Bronchial epithelial cell (primary cell): ENCODE data around the gene ULK4. TPM values are rescaled to one million over a fixed set of nuclear protein-coding genes. Genes with fewer than 3 reads are reported as not detected.

Experiments used
- DNase-seq: peaks from one replicate; pipeline ENCODE4 v3.0.0-alpha.2; 2010; ENCODE audit warnings: low read depth
- FAIRE-seq: peaks from 2 replicates; lab custom pipeline; 2011; peaks lifted over from hg19 to GRCh38; lab: Jason Lieb, UNC
- H3K27me3 ChIP-seq: 2 replicates; pipeline ENCODE4 v1.5.1; 2011; ENCODE audit warnings: low read length; ENCODE audit not compliant: control insufficient read depth, insufficient read depth
- H3K36me3 ChIP-seq: 2 replicates; pipeline ENCODE4 v1.5.1; 2011; ENCODE audit warnings: low read length; ENCODE audit not compliant: control insufficient read depth, insufficient read depth
- H3K4me3 ChIP-seq: 2 replicates; pipeline ENCODE4 v1.5.1; 2011; ENCODE audit warnings: mild to moderate bottlenecking, low read depth, low read length, control low read depth
- total RNA-seq: library from RNA; depleted of rRNA; stranded (reverse); fragments of >200 nt; gene quantifications from 2 replicates; pipeline ENCODE4 v1.2.1, GENCODE V29; 2014
- TF ChIP-seq, protein P1 (sequence below): IDR thresholded peaks from 2 replicates; pipeline ENCODE4 v1.5.1; 2011; ENCODE audit warnings: mild to moderate bottlenecking, moderate library complexity, low read length, control low read depth, inconsistent platforms; ENCODE audit not compliant: insufficient read depth, severe bottlenecking

The ULK4 gene
- total RNA-seq, 1 donor from 2014 or later, result 3.9 TPM

DNA sequence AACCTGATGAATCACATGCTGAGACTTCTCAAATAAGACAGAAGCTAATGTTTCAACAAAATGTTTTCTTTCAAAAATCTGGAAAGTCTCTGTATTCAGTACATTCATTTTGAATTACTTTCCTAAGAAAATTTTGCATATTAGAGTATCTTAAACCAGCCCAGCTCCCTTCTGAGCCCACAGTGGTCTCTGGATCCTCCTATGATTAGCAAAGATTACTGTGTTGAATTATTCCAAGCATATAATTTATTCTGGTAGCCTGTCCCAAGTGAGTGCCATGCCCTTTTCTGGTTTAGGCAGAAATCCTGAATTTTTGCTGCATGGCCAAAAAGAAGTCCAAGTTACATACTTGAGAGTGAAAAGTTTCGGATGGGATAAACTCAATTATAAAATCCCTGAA, 483.6 kb downstream of the ULK4 start:
- no peak for DNase-seq
- no peaks in the 10 kb centered on the region for H3K27me3 ChIP-seq
- H3K36me3 ChIP-seq, result no peaks in the 10 kb centered on the region
- H3K4me3 ChIP-seq, result no peak overlapping the region
- TF ChIP-seq, protein P1, sequence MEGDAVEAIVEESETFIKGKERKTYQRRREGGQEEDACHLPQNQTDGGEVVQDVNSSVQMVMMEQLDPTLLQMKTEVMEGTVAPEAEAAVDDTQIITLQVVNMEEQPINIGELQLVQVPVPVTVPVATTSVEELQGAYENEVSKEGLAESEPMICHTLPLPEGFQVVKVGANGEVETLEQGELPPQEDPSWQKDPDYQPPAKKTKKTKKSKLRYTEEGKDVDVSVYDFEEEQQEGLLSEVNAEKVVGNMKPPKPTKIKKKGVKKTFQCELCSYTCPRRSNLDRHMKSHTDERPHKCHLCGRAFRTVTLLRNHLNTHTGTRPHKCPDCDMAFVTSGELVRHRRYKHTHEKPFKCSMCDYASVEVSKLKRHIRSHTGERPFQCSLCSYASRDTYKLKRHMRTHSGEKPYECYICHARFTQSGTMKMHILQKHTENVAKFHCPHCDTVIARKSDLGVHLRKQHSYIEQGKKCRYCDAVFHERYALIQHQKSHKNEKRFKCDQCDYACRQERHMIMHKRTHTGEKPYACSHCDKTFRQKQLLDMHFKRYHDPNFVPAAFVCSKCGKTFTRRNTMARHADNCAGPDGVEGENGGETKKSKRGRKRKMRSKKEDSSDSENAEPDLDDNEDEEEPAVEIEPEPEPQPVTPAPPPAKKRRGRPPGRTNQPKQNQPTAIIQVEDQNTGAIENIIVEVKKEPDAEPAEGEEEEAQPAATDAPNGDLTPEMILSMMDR, result no peak
- no peak for FAIRE-seq

DNA sequence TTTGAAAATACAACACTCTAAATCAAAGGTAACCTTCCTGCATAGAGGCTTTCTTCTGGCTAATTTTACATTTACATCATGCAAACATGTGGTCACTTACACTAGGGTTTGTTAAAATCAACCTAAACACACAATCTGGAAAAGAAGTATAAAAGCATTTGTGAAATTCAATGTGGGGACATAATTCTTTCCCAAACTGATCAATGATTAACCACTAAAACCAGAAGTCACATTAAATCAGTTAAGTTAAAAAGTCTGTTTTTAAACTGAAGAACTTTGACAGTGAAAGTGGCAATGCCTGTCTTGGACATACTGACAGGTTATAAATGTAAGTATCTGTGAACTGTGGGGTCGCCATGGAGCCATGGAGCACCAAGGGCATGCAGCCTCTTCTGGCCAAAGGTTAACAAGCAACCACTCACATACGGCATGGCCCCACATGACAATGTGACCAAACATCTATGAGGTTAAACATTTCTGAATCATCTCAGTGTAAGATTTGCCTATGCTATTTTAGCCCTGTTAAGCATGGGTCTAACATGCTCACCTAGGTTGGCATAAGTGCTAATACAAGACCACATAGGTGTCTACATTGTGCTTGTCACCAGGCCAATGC, 484.4 kb downstream of the ULK4 start:
- no peaks in the 10 kb centered on the region for H3K36me3 ChIP-seq
- H3K4me3 ChIP-seq, result no peak overlapping the region
- no peaks in the 10 kb centered on the region for H3K27me3 ChIP-seq
- TF ChIP-seq, protein P1, result no peak
- DNase-seq, result no peak
- peak; percentile 93 for FAIRE-seq

DNA sequence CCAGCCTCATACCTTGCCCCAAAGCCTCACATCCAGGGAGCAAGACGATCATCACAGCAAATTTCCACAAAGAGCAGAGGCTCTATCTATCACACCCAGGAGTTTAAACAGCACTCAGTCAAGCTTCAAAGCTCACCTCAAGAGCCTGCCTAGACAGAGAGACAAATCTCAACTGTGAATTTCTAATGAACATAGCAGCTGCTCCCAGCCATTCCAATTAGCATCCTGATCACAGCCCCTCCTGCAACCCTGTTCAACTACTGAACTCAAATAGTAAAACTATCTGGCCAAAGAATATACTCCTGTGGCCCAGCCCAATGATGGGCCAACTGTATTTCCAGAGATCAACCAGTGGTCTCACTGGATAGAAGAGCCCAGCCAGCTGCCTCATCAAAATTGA, 492.8 kb downstream of the ULK4 start:
- no peak overlapping the region for H3K4me3 ChIP-seq
- TF ChIP-seq, protein P1, result no peak
- no peaks in the 10 kb centered on the region for H3K27me3 ChIP-seq
- H3K36me3 ChIP-seq, result no peaks in the 10 kb centered on the region
- DNase-seq, result no peak
- no peak for FAIRE-seq

DNA sequence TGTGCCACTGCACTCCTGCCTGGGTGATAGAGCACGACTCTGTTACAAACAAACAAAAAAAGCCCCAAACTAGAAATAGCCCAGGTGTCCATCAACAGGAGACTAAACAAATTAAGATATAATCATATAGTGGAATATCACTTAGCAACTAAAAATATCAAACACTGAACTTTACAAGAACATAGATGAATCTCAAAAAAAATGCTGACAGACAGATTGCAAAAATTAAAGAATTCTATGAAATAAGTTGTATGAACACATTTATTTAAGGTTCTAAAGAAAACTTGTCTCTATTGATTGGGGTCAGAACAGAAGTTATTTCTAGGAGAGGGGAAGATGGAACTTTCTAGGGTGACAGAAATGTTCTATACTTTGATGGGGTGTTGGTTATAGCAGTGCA, 494.4 kb downstream of the ULK4 start:
- no peaks in the 10 kb centered on the region for H3K36me3 ChIP-seq
- no peak overlapping the region for H3K4me3 ChIP-seq
- FAIRE-seq (no peak), DNase-seq (no peak)
- TF ChIP-seq, protein P1, result no peak
- H3K27me3 ChIP-seq, result no peaks in the 10 kb centered on the region

DNA sequence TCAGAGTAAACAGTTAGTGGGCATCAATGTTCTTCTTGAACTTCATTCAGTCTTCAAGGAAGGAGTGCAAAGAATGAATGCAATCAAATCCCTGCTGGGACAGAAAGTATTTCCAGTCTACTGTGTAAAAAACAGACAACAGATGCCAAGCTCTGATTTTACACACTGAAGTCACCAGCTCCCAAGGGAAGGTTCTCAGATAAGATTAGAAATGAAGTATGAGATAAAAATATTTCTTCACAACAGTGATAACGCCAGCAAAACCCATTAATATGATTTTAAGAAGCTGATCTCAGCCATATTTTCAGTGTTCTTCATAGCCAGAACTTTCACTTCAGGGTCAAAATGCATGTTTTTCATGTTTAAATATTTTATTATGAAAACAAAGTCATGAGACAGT, 497.0 kb downstream of the ULK4 start:
- FAIRE-seq, result no peak
- no peak overlapping the region for H3K4me3 ChIP-seq

More for the DNA sequence above, 497.0 kb downstream of the ULK4 start:
- DNase-seq, result no peak
- Histone ChIP-seq H3K27me3 (no peaks in the 10 kb centered on the region), H3K36me3 (no peaks in the 10 kb centered on the region)
- TF ChIP-seq, protein P1, result no peak
